SK-N-SH treated with all-trans-retinoic acid at 6 μM for 48 hours (cell line): ENCODE results near the gene NOL8.

Experiments
- ATAC-seq: fragments of 200-7000 bp; cut with Tn5 transposase; 3 replicates; pipeline ENCODE4 v1.9.1; 2020; ENCODE audit warnings: mild to moderate bottlenecking, moderate library complexity
- ARNTL ChIP-seq: fragments of 450-650 bp; formaldehyde crosslinking; IDR thresholded peaks from 2 replicates; pipeline ENCODE4 v1.5.0; 2020; ENCODE audit warnings: low read depth, mild to moderate bottlenecking, moderate library complexity, borderline replicate concordance
- BACH2 ChIP-seq: fragments of 250-450 bp; sonication (Bioruptor Pico); IDR thresholded peaks from 2 replicates; pipeline ENCODE4 v1.9.0; 2021; ENCODE audit warnings: mild to moderate bottlenecking, borderline replicate concordance
- CSDC2 ChIP-seq: fragments of 250-450 bp; sonication (Bioruptor Pico); IDR thresholded peaks from 2 replicates; pipeline ENCODE4 v1.5.0; 2020; ENCODE audit warnings: mild to moderate bottlenecking, moderate library complexity
- ESRRG ChIP-seq: fragments of 250-450 bp; sonication (Bioruptor Pico); IDR thresholded peaks from 2 replicates; pipeline ENCODE4 v1.6.1; 2021; ENCODE audit warnings: mild to moderate bottlenecking
- GLIS3 ChIP-seq: fragments of 250-450 bp; sonication (Bioruptor Pico); IDR thresholded peaks from 2 replicates; pipeline ENCODE4 v1.5.0; 2020; ENCODE audit warnings: mild to moderate bottlenecking, moderate library complexity
- ISL1 ChIP-seq: fragments of 250-450 bp; sonication (Bioruptor Pico); IDR thresholded peaks from 2 replicates; pipeline ENCODE4 v2.1.2; 2022; ENCODE audit warnings: mild to moderate bottlenecking, moderate library complexity
- OSR1 ChIP-seq: fragments of 250-450 bp; sonication (Bioruptor Pico); IDR thresholded peaks from 2 replicates; pipeline ENCODE4 v1.8.0; 2022; ENCODE audit warnings: moderate library complexity, mild to moderate bottlenecking, inconsistent platforms
- PPARA ChIP-seq: fragments of 250-450 bp; sonication (Bioruptor Pico); IDR thresholded peaks from 2 replicates; pipeline ENCODE4 v1.5.0; 2020; ENCODE audit warnings: mild to moderate bottlenecking, borderline replicate concordance
- RARB ChIP-seq: fragments of 250-450 bp; sonication (Bioruptor Pico); IDR thresholded peaks from 2 replicates; pipeline ENCODE4 v1.8.0; 2021; ENCODE audit warnings: mild to moderate bottlenecking, moderate library complexity
- SNAI2 ChIP-seq: fragments of 250-450 bp; sonication (Bioruptor Pico); IDR thresholded peaks from 2 replicates; pipeline ENCODE4 v1.5.0; 2020; ENCODE audit warnings: mild to moderate bottlenecking, moderate library complexity
- TCF4 ChIP-seq: fragments of 250-450 bp; sonication (Bioruptor Pico); IDR thresholded peaks from 2 replicates; pipeline ENCODE4 v1.8.0; 2021; ENCODE audit warnings: mild to moderate bottlenecking, moderate library complexity, borderline replicate concordance
- TOX ChIP-seq: fragments of 250-450 bp; sonication (Bioruptor Pico); IDR thresholded peaks from 2 replicates; pipeline ENCODE4 v1.8.0; 2021; ENCODE audit warnings: mild to moderate bottlenecking, moderate library complexity, borderline replicate concordance
- ZC3H10 ChIP-seq: fragments of 250-450 bp; sonication (Bioruptor Pico); IDR thresholded peaks from 2 replicates; pipeline ENCODE4 v1.5.1; 2021; ENCODE audit warnings: mild to moderate bottlenecking, moderate library complexity
- ZFP3 ChIP-seq: fragments of 250-450 bp; sonication (Bioruptor Pico); IDR thresholded peaks from 2 replicates; pipeline ENCODE4 v1.5.0; 2020; ENCODE audit warnings: mild to moderate bottlenecking, moderate library complexity
- ZFP30 ChIP-seq: fragments of 450-650 bp; formaldehyde crosslinking; IDR thresholded peaks from 2 replicates; pipeline ENCODE4 v1.5.0; 2022; ENCODE audit warnings: mild to moderate bottlenecking, moderate library complexity
- ZNF565 ChIP-seq: fragments of 450-650 bp; formaldehyde crosslinking; conservative IDR thresholded peaks from 2 replicates; pipeline ENCODE4 v1.5.0; 2020; ENCODE audit warnings: low read depth, mild to moderate bottlenecking, moderate library complexity
- ZNF70 ChIP-seq: fragments of 450-650 bp; formaldehyde crosslinking; IDR thresholded peaks from 2 replicates; pipeline ENCODE4 v1.5.0; 2020; ENCODE audit warnings: mild to moderate bottlenecking, moderate library complexity
- ZNF8 ChIP-seq: fragments of 450-650 bp; formaldehyde crosslinking; IDR thresholded peaks from 2 replicates; pipeline ENCODE4 v1.5.0; 2020; ENCODE audit warnings: mild to moderate bottlenecking, moderate library complexity
- TF ChIP-seq, protein P1 (sequence below): fragments of 250-450 bp; sonication (Bioruptor Pico); IDR thresholded peaks from 2 replicates; pipeline ENCODE4 v1.5.1; 2020; ENCODE audit warnings: low read depth, mild to moderate bottlenecking, moderate library complexity
- TF ChIP-seq, protein P2 (sequence below): fragments of 250-450 bp; sonication (Bioruptor Pico); IDR thresholded peaks from 2 replicates; pipeline ENCODE4 v1.5.0; 2020; ENCODE audit warnings: mild to moderate bottlenecking, moderate library complexity
- TF ChIP-seq, protein P3 (sequence below): fragments of 250-450 bp; sonication (Bioruptor Pico); IDR thresholded peaks from 2 replicates; pipeline ENCODE4 v1.8.0; 2020; ENCODE audit warnings: mild to moderate bottlenecking, moderate library complexity, borderline replicate concordance

NOL8 gene

DNA sequence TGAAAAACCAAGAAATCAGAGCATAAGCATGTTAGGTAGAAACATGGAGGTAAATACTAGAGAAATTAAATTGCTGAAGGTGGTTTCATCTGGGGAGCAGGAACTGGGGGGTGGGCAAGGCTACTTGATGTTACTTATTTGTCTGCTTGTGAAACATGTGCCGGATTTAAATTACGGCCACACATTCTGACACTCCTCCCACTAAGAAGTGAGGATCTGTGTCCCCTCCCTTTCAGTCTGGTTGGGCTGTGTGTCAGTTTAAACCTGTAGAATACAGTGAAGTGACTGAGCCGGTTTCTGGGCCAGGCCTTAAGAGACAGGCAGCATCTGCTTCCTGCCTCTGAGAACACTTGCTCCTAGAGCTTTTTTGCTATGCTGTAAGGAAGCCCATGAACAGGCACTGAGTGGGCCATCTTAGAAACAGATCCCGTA is 29.3 kb downstream of the NOL8 start:
- TF ChIP-seq GLIS3 (CRISPR knock-in tag) (no peak), ZNF565 (no peak), TOX (CRISPR knock-in tag) (no peak), ISL1 (CRISPR knock-in tag) (no peak), ESRRG (no peak), ZNF70 (CRISPR knock-in tag) (no peak), PPARA (CRISPR knock-in tag) (no peak), BACH2 (no peak)
- TF ChIP-seq, protein P1, sequence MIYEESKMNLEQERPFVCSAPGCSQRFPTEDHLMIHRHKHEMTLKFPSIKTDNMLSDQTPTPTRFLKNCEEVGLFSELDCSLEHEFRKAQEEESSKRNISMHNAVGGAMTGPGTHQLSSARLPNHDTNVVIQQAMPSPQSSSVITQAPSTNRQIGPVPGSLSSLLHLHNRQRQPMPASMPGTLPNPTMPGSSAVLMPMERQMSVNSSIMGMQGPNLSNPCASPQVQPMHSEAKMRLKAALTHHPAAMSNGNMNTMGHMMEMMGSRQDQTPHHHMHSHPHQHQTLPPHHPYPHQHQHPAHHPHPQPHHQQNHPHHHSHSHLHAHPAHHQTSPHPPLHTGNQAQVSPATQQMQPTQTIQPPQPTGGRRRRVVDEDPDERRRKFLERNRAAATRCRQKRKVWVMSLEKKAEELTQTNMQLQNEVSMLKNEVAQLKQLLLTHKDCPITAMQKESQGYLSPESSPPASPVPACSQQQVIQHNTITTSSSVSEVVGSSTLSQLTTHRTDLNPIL, result no peak
- TF ChIP-seq, protein P2, sequence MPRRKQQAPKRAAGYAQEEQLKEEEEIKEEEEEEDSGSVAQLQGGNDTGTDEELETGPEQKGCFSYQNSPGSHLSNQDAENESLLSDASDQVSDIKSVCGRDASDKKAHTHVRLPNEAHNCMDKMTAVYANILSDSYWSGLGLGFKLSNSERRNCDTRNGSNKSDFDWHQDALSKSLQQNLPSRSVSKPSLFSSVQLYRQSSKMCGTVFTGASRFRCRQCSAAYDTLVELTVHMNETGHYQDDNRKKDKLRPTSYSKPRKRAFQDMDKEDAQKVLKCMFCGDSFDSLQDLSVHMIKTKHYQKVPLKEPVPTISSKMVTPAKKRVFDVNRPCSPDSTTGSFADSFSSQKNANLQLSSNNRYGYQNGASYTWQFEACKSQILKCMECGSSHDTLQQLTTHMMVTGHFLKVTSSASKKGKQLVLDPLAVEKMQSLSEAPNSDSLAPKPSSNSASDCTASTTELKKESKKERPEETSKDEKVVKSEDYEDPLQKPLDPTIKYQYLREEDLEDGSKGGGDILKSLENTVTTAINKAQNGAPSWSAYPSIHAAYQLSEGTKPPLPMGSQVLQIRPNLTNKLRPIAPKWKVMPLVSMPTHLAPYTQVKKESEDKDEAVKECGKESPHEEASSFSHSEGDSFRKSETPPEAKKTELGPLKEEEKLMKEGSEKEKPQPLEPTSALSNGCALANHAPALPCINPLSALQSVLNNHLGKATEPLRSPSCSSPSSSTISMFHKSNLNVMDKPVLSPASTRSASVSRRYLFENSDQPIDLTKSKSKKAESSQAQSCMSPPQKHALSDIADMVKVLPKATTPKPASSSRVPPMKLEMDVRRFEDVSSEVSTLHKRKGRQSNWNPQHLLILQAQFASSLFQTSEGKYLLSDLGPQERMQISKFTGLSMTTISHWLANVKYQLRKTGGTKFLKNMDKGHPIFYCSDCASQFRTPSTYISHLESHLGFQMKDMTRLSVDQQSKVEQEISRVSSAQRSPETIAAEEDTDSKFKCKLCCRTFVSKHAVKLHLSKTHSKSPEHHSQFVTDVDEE (CRISPR knock-in tag), result no peak
- no peak for ATAC-seq

DNA sequence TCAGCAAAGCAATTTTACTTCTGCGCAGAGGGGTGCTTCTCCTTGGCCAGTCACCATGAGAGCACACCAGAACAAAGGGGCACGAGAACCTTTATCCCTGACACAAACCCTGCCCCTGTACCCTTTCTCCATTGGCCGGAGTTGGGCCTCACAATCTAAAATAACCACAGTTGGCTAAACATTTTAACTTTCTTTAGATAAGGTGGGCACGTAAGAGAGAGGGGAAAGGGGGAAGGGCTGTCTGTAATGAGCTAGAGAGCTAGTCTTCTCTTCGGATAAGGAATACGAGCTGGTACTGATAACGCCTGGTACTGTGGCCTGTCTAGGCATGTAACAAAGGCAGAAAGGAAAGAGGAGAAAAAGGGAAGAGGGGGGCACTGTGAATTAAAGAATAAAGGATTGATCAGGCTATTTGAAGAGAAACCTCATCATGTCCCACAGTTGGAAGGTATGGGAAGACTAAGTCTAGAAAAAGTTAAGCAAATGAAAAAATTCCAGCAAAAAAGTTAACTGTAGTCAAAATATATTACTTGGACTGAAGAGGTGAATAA is 29.8 kb downstream of the NOL8 start:
- TF ChIP-seq ESRRG (no peak), SNAI2 (CRISPR knock-in tag) (no peak), CSDC2 (CRISPR knock-in tag) (no peak), PPARA (CRISPR knock-in tag) (no peak), ZC3H10 (CRISPR knock-in tag) (no peak), BACH2 (no peak)
- TF ChIP-seq, protein P1, result no peak
- TF ChIP-seq, protein P2 (CRISPR knock-in tag), result no peak
- TF ChIP-seq, protein P3, sequence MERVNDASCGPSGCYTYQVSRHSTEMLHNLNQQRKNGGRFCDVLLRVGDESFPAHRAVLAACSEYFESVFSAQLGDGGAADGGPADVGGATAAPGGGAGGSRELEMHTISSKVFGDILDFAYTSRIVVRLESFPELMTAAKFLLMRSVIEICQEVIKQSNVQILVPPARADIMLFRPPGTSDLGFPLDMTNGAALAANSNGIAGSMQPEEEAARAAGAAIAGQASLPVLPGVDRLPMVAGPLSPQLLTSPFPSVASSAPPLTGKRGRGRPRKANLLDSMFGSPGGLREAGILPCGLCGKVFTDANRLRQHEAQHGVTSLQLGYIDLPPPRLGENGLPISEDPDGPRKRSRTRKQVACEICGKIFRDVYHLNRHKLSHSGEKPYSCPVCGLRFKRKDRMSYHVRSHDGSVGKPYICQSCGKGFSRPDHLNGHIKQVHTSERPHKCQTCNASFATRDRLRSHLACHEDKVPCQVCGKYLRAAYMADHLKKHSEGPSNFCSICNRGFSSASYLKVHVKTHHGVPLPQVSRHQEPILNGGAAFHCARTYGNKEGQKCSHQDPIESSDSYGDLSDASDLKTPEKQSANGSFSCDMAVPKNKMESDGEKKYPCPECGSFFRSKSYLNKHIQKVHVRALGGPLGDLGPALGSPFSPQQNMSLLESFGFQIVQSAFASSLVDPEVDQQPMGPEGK, result no peak
- TF ChIP-seq, all 23 proteins: peak for 0
- no peak for ATAC-seq

DNA sequence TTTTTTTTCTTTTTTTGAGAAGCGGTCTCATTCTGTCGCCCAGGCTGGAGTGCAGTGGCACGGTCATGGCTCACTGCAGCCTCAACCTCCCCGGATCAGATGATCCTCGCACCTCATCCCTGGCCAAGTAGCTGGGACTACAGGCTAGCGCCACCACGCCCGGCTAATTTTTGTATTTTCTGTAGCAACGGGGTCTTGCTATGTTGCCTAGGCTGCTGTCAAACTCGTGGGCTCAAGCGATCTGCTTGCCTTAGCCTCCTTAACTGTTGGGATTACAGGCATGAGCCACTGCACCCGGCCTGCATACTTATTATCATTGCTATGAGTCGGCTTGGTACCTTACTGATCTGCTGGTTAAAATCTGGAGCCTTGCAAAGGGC is 30.9 kb downstream of the NOL8 start:
- TF ChIP-seq ARNTL (CRISPR knock-in tag) (no peak), PPARA (CRISPR knock-in tag) (no peak), BACH2 (no peak), ZNF70 (CRISPR knock-in tag) (no peak), CSDC2 (CRISPR knock-in tag) (no peak), ZFP3 (CRISPR knock-in tag) (no peak), ISL1 (CRISPR knock-in tag) (no peak), RARB (CRISPR knock-in tag) (no peak), ZNF8 (no peak), TCF4 (CRISPR knock-in tag) (no peak), SNAI2 (CRISPR knock-in tag) (no peak), TOX (CRISPR knock-in tag) (no peak), ZC3H10 (CRISPR knock-in tag) (no peak), ZFP30 (CRISPR knock-in tag) (no peak), ESRRG (no peak), GLIS3 (CRISPR knock-in tag) (no peak), OSR1 (CRISPR knock-in tag) (no peak)
- TF ChIP-seq, protein P2 (CRISPR knock-in tag), result no peak
- TF ChIP-seq, protein P1, result no peak
- ATAC-seq, result peak; percentile 40
